ENCODE data around the gene RTL3.
A peak's percentile ranks its signal among the peaks of the same experiment; 100 is the strongest.

- TF ChIP-seq CTCF (optimal IDR thresholded peaks at IDR 0.05 in 1 of 3, IDR thresholded peaks at IDR 0.05 in 1 of 3, conservative IDR thresholded peaks at IDR 0.05 in 1 of 3; ENCODE audit: extremely low read depth in 1 of 3, insufficient read depth in 2 of 3, low read length in 3 of 3) (peak; percentile 48 to 76 (median 72)), EZH2 (IDR thresholded peaks at IDR 0.05; ENCODE audit: low read length) (no peak)
These were observed 49.1 kb upstream of the RTL3 start for GRCh38 chrX:78708262-78708661.
